ENCODE data around the gene SPDYE18.
"Not testable (repeated sequence)": the region's sequence is repeated elsewhere in the genome, so short reads cannot be mapped to it uniquely, and the experiment has no call there.

- TF ChIP-seq CTCF (IDR thresholded peaks at IDR 0.05; ENCODE audit: insufficient read depth, low read length); POLR2AphosphoS5 (IDR thresholded peaks at IDR 0.05; ENCODE audit: low read depth); GABPA (IDR thresholded peaks at IDR 0.05; ENCODE audit: low read depth); SPI1 (IDR thresholded peaks at IDR 0.05; ENCODE audit: borderline replicate concordance, low read depth); REST (IDR thresholded peaks at IDR 0.05; ENCODE audit: insufficient replicate concordance, low read depth): not testable (repeated sequence)
Measured at GRCh38 chr7:77065869-77066268, 3.5 kb upstream of the SPDYE18 start.

Data from HL-60 (cell line).